Heart right ventricle (tissue), 16 donors: Measurements from ENCODE around the gene SLC22A13. TPM values are rescaled to one million over a fixed set of nuclear protein-coding genes. Genes with fewer than 3 reads are reported as not detected.
"Not testable (repeated sequence)": the region's sequence is repeated elsewhere in the genome, so short reads cannot be mapped to it uniquely, and the experiment has no call there.

Experiments
- ATAC-seq, 8 donors: fragments of 200-7000 bp; cut with Tn5 transposase; one replicate each; pipeline ENCODE4 v1.9.1; 2020; ENCODE audit warnings: mild to moderate bottlenecking in 8 of 8, moderate library complexity in 8 of 8, moderate number of reproducible peaks in 1 of 8
- DNase-seq, 2 donors: peaks; one replicate each; pipeline ENCODE4 v3.0.0-alpha.2; 2020
- H3K27ac ChIP-seq, 10 donors: fragments of 200-600 bp; sonication (generic) in 2 of 10; one replicate each; pipeline versions ENCODE4 v1.5.0 to v1.8.0; 2020 to 2022; ENCODE audit warnings: mild to moderate bottlenecking in 3 of 10
- H3K27me3 ChIP-seq, 7 donors: fragments of 200-600 bp; one replicate each; pipeline ENCODE4 v1.8.0; 2021 to 2022; ENCODE audit warnings: mild to moderate bottlenecking in 2 of 7
- H3K36me3 ChIP-seq, 9 donors: fragments of 200-600 bp; sonication (generic) in 1 of 9; one replicate each; pipeline versions ENCODE4 v1.5.0 to v1.8.0; 2020 to 2022; ENCODE audit warnings: mild to moderate bottlenecking in 2 of 9
- H3K4me1 ChIP-seq, 9 donors: fragments of 200-600 bp; sonication (generic) in 1 of 9; one replicate each; pipeline versions ENCODE4 v1.5.0 to v1.8.0; 2020 to 2022; ENCODE audit warnings: mild to moderate bottlenecking in 4 of 9
- H3K4me3 ChIP-seq, 10 donors: fragments of 200-600 bp; sonication (generic) in 2 of 10; one replicate each; pipeline versions ENCODE4 v1.5.0 to v1.8.0; 2020 to 2022; ENCODE audit warnings: mild to moderate bottlenecking in 7 of 10, moderate library complexity in 2 of 10
- H3K9me3 ChIP-seq, 11 donors: fragments of 200-600 bp in 10 of 11; sonication (generic) in 2 of 11; one replicate each; pipeline versions ENCODE4 v1.5.0 to v1.8.0; 2013 to 2022; ENCODE audit warnings: mild to moderate bottlenecking in 2 of 11, control low read depth in 1 of 11, moderate library complexity in 1 of 11
- WGBS, 2 donors: extraction: QIAGEN DNeasy Blood & Tissue Kit; methylation state at CpG; one replicate each; pipeline ENCODE4 v1.1.7; 2013; ENCODE audit warnings: inconsistent platforms in 1 of 2; 5-methylcytosine and 5-hydroxymethylcytosine counted together
- intact Hi-C, 10 donors: fragments of 100-400 bp; cut with DNase I; formaldehyde crosslinking; loops; one replicate each; pipeline versions ENCODE4 v1.11.1 to v1.14.2; 2022
- polyA plus RNA-seq, 2 donors: library from polyadenylated mRNA; stranded (reverse); fragments of 200-250 nt; gene quantifications; one replicate each; pipeline ENCODE4 v1.2.3, GENCODE V29; 2013
- total RNA-seq, 10 donors: library from RNA; stranded (reverse); fragmentation: NEBNext Ultra II Directional in 3 of 10; extraction: Animal tissue kit (Norgen Biotek cat#: 25700) in 3 of 10; gene quantifications; one replicate each; pipeline versions ENCODE4 v1.2.1 to v1.2.4, GENCODE V29; 2021 to 2023
- TF ChIP-seq, protein P1 (sequence below), 9 donors: fragments of 200-600 bp; sonication (generic) in 2 of 9; IDR thresholded peaks; one replicate each; pipeline versions ENCODE4 v1.5.0 to v1.8.0; 2021 to 2022; ENCODE audit warnings: antibody characterized with exemption in 9 of 9, mild to moderate bottlenecking in 5 of 9, moderate library complexity in 1 of 9
- donor health status: Arrhythmogenic right ventricular cardiomyopathy.
- donor health status: ischemic (EF 13 %, LVEDD 7.1; RV severe dilation, severe dysfunction).
- donor health status: healthy with polysubstance abuse.
- donor health status: DM: no; HTN: yes; CAD: no.
- donor health status: DM: no; HTN: no; CAD: no.
- donor health status: ischemic (EF 25% LVEDD 6.9; RV normal size, moderate dysfunction).
- donor health status: ischemic (EF 25% LVEDD 5.7; RV mildly dilated, moderate dysfunction).
- donor health status: healthy.
- donor health status: DM: yes; HTN: yes; CAD: no.
- donor health status: Ischemic cardiomyopathy.
- donor health status: ischemic (EF 35%, LVEDD 5.7; RV mildly dilated, moderate dysfunction).
- donor health status: nonischemic (EF 11% LVEDD 7.7; RV severe dilation, severe dysfunction).
- donor health status: DM: yes; HTN: yes; CAD: no.
- donor health status: PGD.
- donor health status: ischemic (EF 29% LVEDD 5.4; RV normal size, mild dysfunction).
- donor health status: nonischemic (EF 23%, LVEDD 6.1; RV moderate dilation, normal function).

SLC22A13 gene
- total and polyA plus RNA-seq, 12 donors = 0.03 to 0.49 (median 0.25) TPM; not detected in 4

DNA sequence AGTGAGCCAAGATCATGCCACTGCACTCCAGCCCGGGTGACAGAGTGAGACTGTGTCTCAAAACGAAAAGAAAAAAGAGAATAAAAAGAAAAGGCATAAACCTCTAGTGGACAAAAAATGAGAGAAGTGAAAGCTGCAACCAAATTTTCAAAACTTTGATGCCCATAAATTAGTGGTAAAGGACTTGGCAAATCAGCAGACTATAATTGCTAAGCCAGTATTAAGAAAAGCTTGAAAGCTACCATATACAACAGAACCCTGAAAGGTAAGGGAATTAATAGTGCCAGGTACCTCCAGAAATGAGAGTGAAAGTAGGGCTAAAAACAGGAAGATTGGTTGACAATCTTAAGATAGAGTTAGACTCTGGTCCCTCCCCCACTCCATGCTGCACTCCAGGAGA lies 32.9 kb upstream of the SLC22A13 start:
- H3K36me3 ChIP-seq = peaks cover 0 to 92% (median 18%) of the 10 kb centered on the region in 9 donors

DNA sequence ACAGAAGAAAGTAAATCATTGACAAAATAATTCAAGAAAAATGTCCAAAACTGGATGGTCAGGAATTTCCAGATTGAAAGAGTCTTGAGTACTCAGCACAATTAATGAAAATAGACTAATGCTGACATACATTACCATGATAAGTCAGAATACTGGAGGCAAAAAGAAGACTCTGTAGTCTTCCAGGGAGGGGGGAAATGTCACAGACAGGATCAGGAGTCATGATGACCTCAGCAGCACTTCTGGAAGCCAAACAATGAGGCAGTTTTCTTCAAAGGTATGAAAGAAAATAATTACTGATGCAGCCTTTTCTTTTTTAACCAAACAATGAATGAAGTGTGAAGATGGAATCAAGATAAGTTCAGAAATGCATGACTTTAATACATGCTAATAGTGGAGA lies 30.1 kb upstream of the SLC22A13 start:
- TF ChIP-seq, protein P1, sequence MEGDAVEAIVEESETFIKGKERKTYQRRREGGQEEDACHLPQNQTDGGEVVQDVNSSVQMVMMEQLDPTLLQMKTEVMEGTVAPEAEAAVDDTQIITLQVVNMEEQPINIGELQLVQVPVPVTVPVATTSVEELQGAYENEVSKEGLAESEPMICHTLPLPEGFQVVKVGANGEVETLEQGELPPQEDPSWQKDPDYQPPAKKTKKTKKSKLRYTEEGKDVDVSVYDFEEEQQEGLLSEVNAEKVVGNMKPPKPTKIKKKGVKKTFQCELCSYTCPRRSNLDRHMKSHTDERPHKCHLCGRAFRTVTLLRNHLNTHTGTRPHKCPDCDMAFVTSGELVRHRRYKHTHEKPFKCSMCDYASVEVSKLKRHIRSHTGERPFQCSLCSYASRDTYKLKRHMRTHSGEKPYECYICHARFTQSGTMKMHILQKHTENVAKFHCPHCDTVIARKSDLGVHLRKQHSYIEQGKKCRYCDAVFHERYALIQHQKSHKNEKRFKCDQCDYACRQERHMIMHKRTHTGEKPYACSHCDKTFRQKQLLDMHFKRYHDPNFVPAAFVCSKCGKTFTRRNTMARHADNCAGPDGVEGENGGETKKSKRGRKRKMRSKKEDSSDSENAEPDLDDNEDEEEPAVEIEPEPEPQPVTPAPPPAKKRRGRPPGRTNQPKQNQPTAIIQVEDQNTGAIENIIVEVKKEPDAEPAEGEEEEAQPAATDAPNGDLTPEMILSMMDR (IDR thresholded peaks at IDR 0.05) = no peak
- intact Hi-C loops = no loop called here

More for the DNA sequence above, 32.9 kb upstream of the SLC22A13 start:
- Histone ChIP-seq H3K27ac (no peak overlapping the region), H3K4me3 (no peak overlapping the region), H3K9me3 (peaks cover 0 to 11% (median 3%) of the 10 kb centered on the region in 11 donors), H3K27me3 (no peaks in the 10 kb centered on the region), H3K4me1 (peaks cover 0 to 18% (median 6%) of the 10 kb centered on the region in 9 donors)
- 87 to 98% methylated on average over 2 of the region's 2 CpGs for WGBS, 2 donors
- ATAC-seq = no peak
- TF ChIP-seq, protein P1 (IDR thresholded peaks at IDR 0.05) = no peak
- no peak for DNase-seq
- intact Hi-C loops = no loop called here

GRCh38 chr3:38238416-38239008 lies 27.1 kb upstream of the SLC22A13 start:
- Histone ChIP-seq H3K36me3 (peaks cover 0 to 93% (median 31%) of the 10 kb centered on the region in 9 donors), H3K4me1 (no peaks in the 10 kb centered on the region), H3K9me3 (peaks cover 0 to 27% (median 13%) of the 10 kb centered on the region in 11 donors), H3K27me3 (no peaks in the 10 kb centered on the region), H3K4me3 (no peak overlapping the region), H3K27ac (no peak overlapping the region)
- DNase-seq (no peak), ATAC-seq (no peak)
- intact Hi-C loops = no loop called here
- whole genome bisulfite sequencing, 2 donors = 97 to 98% methylated on average over 2 of the region's 2 CpGs
- TF ChIP-seq, protein P1 (IDR thresholded peaks at IDR 0.05) = no peak

More for the DNA sequence above, 30.1 kb upstream of the SLC22A13 start:
- peaks cover 0 to 27% (median 13%) of the 10 kb centered on the region in 11 donors for H3K9me3 ChIP-seq
- DNase-seq (no peak), ATAC-seq (no peak)
- H3K36me3 ChIP-seq = peaks cover 0 to 97% (median 31%) of the 10 kb centered on the region in 9 donors
- no peaks in the 10 kb centered on the region for H3K27me3 ChIP-seq
- H3K27ac ChIP-seq = no peak overlapping the region
- H3K4me1 ChIP-seq = no peaks in the 10 kb centered on the region
- no peak overlapping the region for H3K4me3 ChIP-seq

DNA sequence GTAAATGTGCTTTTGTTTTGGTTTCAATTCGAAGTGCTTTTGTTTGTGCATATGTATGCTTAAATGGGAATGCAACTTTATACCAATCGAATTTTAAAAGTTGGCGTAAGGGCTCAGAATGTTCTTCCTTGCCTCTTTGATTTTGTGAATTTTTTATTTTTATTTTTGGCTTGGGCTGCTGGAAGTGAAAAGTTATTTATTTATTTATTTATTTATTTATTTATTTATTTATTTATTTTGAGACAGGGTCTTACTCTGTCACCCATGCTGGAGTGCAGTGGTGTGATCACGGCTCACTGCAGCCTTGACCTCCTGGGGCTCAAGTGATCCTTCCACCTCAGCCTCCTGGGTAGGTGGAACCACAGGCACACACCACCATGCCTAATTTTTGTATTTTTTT lies 22.8 kb upstream of the SLC22A13 start:
- 97 to 99% methylated on average over 4 of the region's 4 CpGs for WGBS, 2 donors
- not testable (repeated sequence) for ATAC-seq

GRCh38 chr3:38245930-38246329 lies 19.7 kb upstream of the SLC22A13 start:
- no peak overlapping the region for H3K27ac ChIP-seq
- no peaks in the 10 kb centered on the region for H3K27me3 ChIP-seq
- H3K36me3 ChIP-seq = peaks cover 0 to 90% (median 13%) of the 10 kb centered on the region in 9 donors
- WGBS, 2 donors = 95 to 97% methylated on average over 4 of the region's 4 CpGs
- ATAC-seq = no peak
- TF ChIP-seq, protein P1 (IDR thresholded peaks at IDR 0.05) = no peak
- intact Hi-C loops = loop anchor here in 5 of 10 donors (10.0 kb wide), 1 partner anchor 111 kb away; the partner anchor contains the start of genes ACAA1 (in 5 of the 5) and MYD88 (in 5 of the 5)
- H3K4me1 ChIP-seq = peaks cover 0 to 11% (median 6%) of the 10 kb centered on the region in 9 donors
- H3K4me3 ChIP-seq = no peak overlapping the region
- no peak for DNase-seq
- H3K9me3 ChIP-seq = no peaks in the 10 kb centered on the region

More for the DNA sequence above, 22.8 kb upstream of the SLC22A13 start:
- Histone ChIP-seq H3K9me3 (peaks cover 0 to 16% (median 11%) of the 10 kb centered on the region in 11 donors), H3K4me1 (peaks cover 0 to 10% (median 6%) of the 10 kb centered on the region in 9 donors), H3K36me3 (peaks cover 0 to 90% (median 24%) of the 10 kb centered on the region in 9 donors)
- intact Hi-C loops = loop anchor here in 5 of 10 donors (10.0 kb wide), 1 partner anchor 108 kb away; the partner anchor contains the start of genes ACAA1 (in 5 of the 5) and MYD88 (in 5 of the 5)
- not testable (repeated sequence) for H3K4me3 ChIP-seq, DNase-seq, H3K27me3 ChIP-seq, H3K27ac ChIP-seq
